ENCODE results near the gene ALDH1A3.

- TF ChIP-seq EZH2 (IDR thresholded peaks at IDR 0.05) (no peak), POLR2AphosphoS5 (IDR thresholded peaks at IDR 0.05; ENCODE audit: borderline replicate concordance, low read depth, low read length) (no peak)
Observed at GRCh38 chr15:100905850-100906249, 26.2 kb downstream of the ALDH1A3 start.
